CD4-positive, alpha-beta T cell (primary cell): Measurements from ENCODE around the gene UBXN7. TPM values are rescaled to one million over a fixed set of nuclear protein-coding genes. Genes with fewer than 3 reads are reported as not detected.
"Not testable (repeated sequence)": the region's sequence is repeated elsewhere in the genome, so short reads cannot be mapped to it uniquely, and the experiment has no call there.

Experiments
- ATAC-seq: fragments of 200-7000 bp; cut with Tn5 transposase; one replicate; pipeline ENCODE4 v1.10.0; 2022; ENCODE audit warnings: mild to moderate bottlenecking; ENCODE audit not compliant: poor library complexity
- CTCF ChIA-PET: fragments of 350-600 bp; sonication (Branson Sonifier 250); formaldehyde crosslinking; loops from one replicate; lab custom pipeline; 2021; ENCODE audit warnings: antibody characterized with exemption, inconsistent platforms; lab: Charles Lee
- POLR2A ChIA-PET: fragments of 350-600 bp; sonication (Branson Sonifier 250); formaldehyde crosslinking; loops from one replicate; lab custom pipeline; 2021; ENCODE audit warnings: antibody characterized with exemption, inconsistent platforms; lab: Charles Lee
- DNase-seq, 14 experiments: peaks; one replicate each; pipeline ENCODE4 v3.0.0-alpha.2; 2013 to 2020; ENCODE audit warnings: mixed read lengths in 2 of 14
- H3K27ac ChIP-seq, 2 donors: one replicate each; pipeline versions ENCODE4 v1.5.1 to v1.7.0; 2013; ENCODE audit warnings: low read length in 2 of 2, low read depth in 1 of 2, mild to moderate bottlenecking in 1 of 2
- H3K27me3 ChIP-seq, 2 experiments: 1 replicate in 1 of 2; 2 replicates in 1 of 2; pipeline versions ENCODE4 v1.6.1 to v1.7.0; 2013; ENCODE audit warnings: low read length in 2 of 2, control low read depth in 1 of 2, mild to moderate bottlenecking in 1 of 2, moderate library complexity in 1 of 2; ENCODE audit not compliant: insufficient read depth in 2 of 2, control insufficient read depth in 1 of 2
- H3K36me3 ChIP-seq: one replicate; pipeline ENCODE4 v1.6.1; 2013; ENCODE audit warnings: low read length, control low read depth; ENCODE audit not compliant: insufficient read depth
- H3K4me1 ChIP-seq: one replicate; pipeline ENCODE4 v1.6.1; 2013; ENCODE audit warnings: low read length, control low read depth; ENCODE audit not compliant: insufficient read depth
- H3K4me3 ChIP-seq: one replicate; pipeline ENCODE4 v1.5.1; 2013; ENCODE audit warnings: mild to moderate bottlenecking, low read length, moderate library complexity
- H3K9me3 ChIP-seq, 2 experiments: 1 replicate in 1 of 2; 2 replicates in 1 of 2; pipeline versions ENCODE4 v1.6.1 to v1.7.0; 2013; ENCODE audit warnings: low read length in 2 of 2, mild to moderate bottlenecking in 2 of 2, control low read depth in 1 of 2, moderate library complexity in 1 of 2; ENCODE audit not compliant: control insufficient read depth in 1 of 2, insufficient read depth in 1 of 2
- H3K27ac Mint-ChIP-seq: one replicate; pipeline ENCODE4 v1.8.0; 2020; ENCODE audit warnings: mixed read lengths
- H3K27me3 Mint-ChIP-seq: one replicate; pipeline ENCODE4 v1.8.0; 2021; ENCODE audit warnings: mixed read lengths
- H3K36me3 Mint-ChIP-seq: one replicate; pipeline ENCODE4 v1.8.0; 2021; ENCODE audit warnings: low read depth, mixed read lengths
- H3K4me1 Mint-ChIP-seq: one replicate; pipeline ENCODE4 v1.8.0; 2021; ENCODE audit warnings: low read depth, mixed read lengths
- H3K4me3 Mint-ChIP-seq: one replicate; pipeline ENCODE4 v1.8.0; 2020; ENCODE audit warnings: mild to moderate bottlenecking, mixed read lengths
- H3K9me3 Mint-ChIP-seq: one replicate; pipeline ENCODE4 v1.8.0; 2020; ENCODE audit warnings: mixed read lengths
- CTCF ChIP-seq: fragments of 200-600 bp; IDR thresholded peaks from one replicate; pipeline ENCODE4 v1.8.0; 2022; ENCODE audit warnings: antibody characterized with exemption, mild to moderate bottlenecking
- intact Hi-C, 2 experiments: fragments of 100-400 bp; cut with DNase I in 1 of 2; cut with micrococcal nuclease in 1 of 2; formaldehyde crosslinking; loops; one replicate each; pipeline versions ENCODE4 v1.15.1 to v1.9.0; 2023 to 2025; cut with DNase I, micrococcal nuclease
- total RNA-seq, 174 experiments: library from RNA in 2 of 174; stranded (reverse) in 2 of 174; gene quantifications; one replicate each; pipeline ENCODE4 v1.2.3 and lab custom pipeline; 2021 to 2026

Gene UBXN7
- total RNA-seq, 2 experiments from 2014 or later, result 75.3 to 83.6 TPM

- Mint-ChIP-seq H3K9me3 (peaks cover 3% of the 10 kb centered on the region), H3K27ac (peak overlapping the region; percentile 75), H3K27me3 (no peaks in the 10 kb centered on the region), H3K4me1 (peaks cover 15% of the 10 kb centered on the region), H3K36me3 (no peaks in the 10 kb centered on the region), H3K4me3 (no peak overlapping the region)
- TF ChIP-seq CTCF, result no peak
- ChIA-PET CTCF (interaction anchor here (1.4 kb wide), 1 partner anchor 65 kb away, joined by 3 read pairs; no protein-coding TSS in a partner anchor), POLR2A (no interaction called here)
- Histone ChIP-seq H3K27me3 (no peaks in the 10 kb centered on the region), H3K4me3 (no peak overlapping the region), H3K4me1 (peaks cover 5% of the 10 kb centered on the region), H3K9me3 (no peaks in the 10 kb centered on the region), H3K36me3 (no peaks in the 10 kb centered on the region), H3K27ac (no peak overlapping the region)
- ATAC-seq, result no peak
- DNase-seq, result no peak
- intact Hi-C loops, result no loop called here
Observed at GRCh38 chr3:196458063-196458462, 25.8 kb upstream of the UBXN7 start.

GRCh38 chr3:196457470-196457869, 25.2 kb upstream of the UBXN7 start:
- H3K4me3 ChIP-seq, H3K27me3 Mint-ChIP-seq, H3K27ac ChIP-seq, H3K27me3 ChIP-seq, H3K9me3 ChIP-seq, H3K4me1 ChIP-seq, H3K9me3 Mint-ChIP-seq, H3K4me3 Mint-ChIP-seq, intact Hi-C loops, POLR2A ChIA-PET, H3K36me3 ChIP-seq, H3K36me3 Mint-ChIP-seq: not testable (repeated sequence)
- CTCF ChIA-PET, result interaction anchor here (1.4 kb wide), 1 partner anchor 65 kb away, joined by 3 read pairs; no protein-coding TSS in a partner anchor
- ATAC-seq, result peak; percentile 59
- peak in 4 of 14 experiments; percentile 11 to 55 (median 44) for DNase-seq
- Mint-ChIP-seq H3K4me1 (peaks cover 15% of the 10 kb centered on the region), H3K27ac (peak overlapping the region; percentile 75)

DNA sequence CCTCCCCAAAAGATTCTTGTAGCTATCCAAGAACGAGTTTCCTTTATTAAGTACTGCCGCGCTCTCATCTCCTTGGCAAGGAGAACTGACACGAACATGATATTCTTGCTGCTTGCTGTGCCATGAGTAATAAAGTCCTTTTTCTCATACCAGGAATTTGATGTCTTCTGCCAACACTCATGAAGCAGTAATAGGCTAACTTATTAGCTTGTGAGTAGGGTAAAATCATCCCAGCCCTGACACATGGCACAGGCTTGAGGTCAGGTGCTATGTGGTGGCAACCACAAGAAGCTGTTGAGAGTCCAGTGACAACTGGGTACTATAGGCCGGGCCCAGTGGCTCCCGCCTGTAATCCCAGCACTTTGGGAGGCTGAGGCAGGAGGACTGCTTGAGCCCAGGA, 22.7 kb upstream of the UBXN7 start:
- Mint-ChIP-seq H3K27ac (no peak overlapping the region), H3K4me3 (no peak overlapping the region), H3K36me3 (no peaks in the 10 kb centered on the region), H3K27me3 (no peaks in the 10 kb centered on the region), H3K4me1 (peaks cover 15% of the 10 kb centered on the region), H3K9me3 (no peaks in the 10 kb centered on the region)
- DNase-seq (no peak), ATAC-seq (no peak)
- Histone ChIP-seq H3K36me3 (no peaks in the 10 kb centered on the region), H3K27ac (no peak overlapping the region), H3K4me3 (no peak overlapping the region), H3K9me3 (no peaks in the 10 kb centered on the region), H3K4me1 (peaks cover 5% of the 10 kb centered on the region), H3K27me3 (no peaks in the 10 kb centered on the region)
- CTCF ChIA-PET, result no interaction called here
- no peak for TF ChIP-seq CTCF
- POLR2A ChIA-PET, result interaction anchor here (0.6 to 2.0 kb wide), 2 partner anchors 22 to 23 kb away, joined by 4 to 5 read pairs; partner anchors contain the start of gene UBXN7
- intact Hi-C loops, result no loop called here

GRCh38 chr3:196445391-196445790, 13.2 kb upstream of the UBXN7 start:
- H3K9me3 ChIP-seq, POLR2A ChIA-PET, H3K27me3 ChIP-seq, H3K27me3 Mint-ChIP-seq, H3K27ac Mint-ChIP-seq, H3K4me1 ChIP-seq, DNase-seq, H3K36me3 ChIP-seq, H3K27ac ChIP-seq, ATAC-seq, H3K4me1 Mint-ChIP-seq, H3K36me3 Mint-ChIP-seq, H3K4me3 Mint-ChIP-seq, H3K4me3 ChIP-seq, CTCF ChIA-PET, intact Hi-C loops, H3K9me3 Mint-ChIP-seq: not testable (repeated sequence)
